ENCODE results near the gene TENT4A.
A peak's percentile ranks its signal among the peaks of the same experiment; 100 is the strongest.

Gene TENT4A

GRCh38 chr5:6730807-6731206 is 17.6 kb downstream of the TENT4A start:
- FAIRE-seq (no peak), DNase-seq (ENCODE audit: insufficient read length, low spot score) (no peak)

- FAIRE-seq (no peak), DNase-seq (ENCODE audit: insufficient read length, low spot score) (no peak)
Observed at GRCh38 chr5:6731465-6732237, 18.4 kb downstream of the TENT4A start.

DNA sequence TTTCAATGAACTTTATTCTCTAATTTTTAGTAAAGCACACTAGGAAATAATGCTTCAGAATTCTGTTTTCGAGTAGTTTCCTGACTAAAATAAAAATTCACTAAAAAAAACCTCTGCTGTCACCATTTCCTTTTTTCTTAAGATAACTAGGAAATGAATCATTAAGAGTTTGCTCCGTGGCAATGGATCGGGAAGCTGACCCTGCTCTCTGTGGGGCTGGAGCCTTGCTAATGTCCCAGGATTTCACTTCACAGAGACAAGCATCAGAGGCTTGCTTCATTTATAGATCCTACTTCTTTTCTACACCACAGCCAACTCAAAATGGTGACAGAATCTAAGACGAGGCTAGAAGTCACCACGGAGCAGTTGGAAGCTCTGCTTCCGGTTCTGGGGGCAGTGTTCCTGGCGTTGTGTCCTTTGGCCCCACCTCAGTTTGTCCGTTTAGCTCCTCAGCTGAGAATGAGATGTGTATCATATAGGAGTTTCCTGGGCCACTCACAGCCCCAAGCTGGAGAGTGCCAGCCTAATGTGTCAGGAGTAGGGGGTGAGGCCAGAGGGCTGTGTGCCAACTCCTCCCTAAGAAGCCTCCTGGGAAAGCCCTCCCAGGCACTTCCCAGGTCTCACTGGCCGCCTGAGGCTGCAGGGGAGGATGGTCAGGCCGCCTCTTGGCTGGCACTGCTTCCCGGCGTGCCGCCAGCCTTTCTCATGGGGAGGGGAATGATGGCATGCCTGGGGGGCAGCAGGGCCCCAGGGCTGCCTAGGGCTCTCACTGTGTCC is 19.6 kb downstream of the TENT4A start:
- FAIRE-seq (no peak), DNase-seq (ENCODE audit: insufficient read length, low spot score) (no peak)

DNA sequence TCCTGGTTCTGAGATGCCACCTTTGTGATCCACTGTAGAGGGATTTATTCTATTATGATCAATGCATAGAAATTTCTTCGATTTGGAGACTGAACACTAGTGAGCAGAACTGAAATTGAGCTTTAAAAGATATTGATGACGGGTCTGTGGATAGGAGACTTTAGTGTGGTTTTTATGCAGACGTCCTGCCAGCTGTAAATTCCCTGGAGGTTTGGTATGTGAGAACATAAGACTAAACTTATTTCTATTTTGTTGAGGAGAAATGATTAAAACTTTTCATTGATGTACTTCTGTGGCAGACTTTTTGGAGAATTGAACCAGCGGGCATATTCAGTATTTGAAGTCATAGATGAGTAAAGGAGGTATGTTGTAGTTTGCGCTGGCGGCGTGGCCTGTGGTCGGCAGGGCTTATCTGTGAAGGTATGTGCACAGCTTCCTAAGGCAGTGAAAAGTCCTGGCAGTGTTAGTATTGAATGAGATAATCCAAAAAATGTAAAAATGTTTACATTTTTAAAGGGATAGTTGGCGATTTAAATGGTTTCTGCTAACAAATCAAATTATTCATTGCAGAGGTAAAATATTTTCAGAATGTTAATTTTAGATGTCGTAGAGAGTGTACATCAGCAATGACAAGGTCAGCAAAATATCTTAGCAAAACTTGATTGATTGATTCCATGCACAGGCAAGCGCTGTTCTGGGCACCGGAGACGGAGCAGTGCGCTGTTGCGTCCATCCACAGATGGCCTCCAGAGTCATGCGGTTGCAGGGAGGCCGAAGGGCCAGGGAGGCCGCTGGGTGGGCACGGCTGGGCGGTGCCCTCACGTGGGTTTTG is 20.4 kb downstream of the TENT4A start:
- DNase-seq (ENCODE audit: insufficient read length, low spot score): no peak
- no peak for FAIRE-seq

GRCh38 chr5:6734243-6734700 is 21.0 kb downstream of the TENT4A start:
- FAIRE-seq (no peak), DNase-seq (ENCODE audit: insufficient read length, low spot score) (no peak)

GRCh38 chr5:6734781-6735180 is 21.5 kb downstream of the TENT4A start:
- FAIRE-seq: no peak
- no peak for DNase-seq (ENCODE audit: insufficient read length, low spot score)

DNA sequence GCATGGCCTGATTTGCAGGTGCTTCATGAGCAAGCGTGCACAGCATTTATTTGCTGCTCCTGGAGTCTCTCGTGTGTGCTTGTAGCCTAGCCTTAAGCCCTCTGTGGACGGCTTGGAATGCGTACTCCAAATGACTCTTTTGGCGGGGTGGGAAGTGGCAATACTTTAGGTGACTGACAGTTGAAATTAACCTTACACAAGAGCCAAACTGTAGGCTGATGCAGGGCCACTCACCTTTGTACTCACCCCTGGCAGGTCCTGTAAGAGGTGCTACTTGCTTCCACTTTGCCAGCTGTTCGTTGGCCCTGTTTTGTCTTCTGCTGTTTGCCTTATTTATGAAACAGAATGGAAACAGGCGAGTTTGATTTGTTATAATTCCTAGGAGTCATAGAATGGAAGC is 22.9 kb downstream of the TENT4A start:
- DNase-seq (ENCODE audit: insufficient read length, low spot score) (no peak), FAIRE-seq (no peak)

GRCh38 chr5:6736524-6737042 is 23.4 kb downstream of the TENT4A start:
- FAIRE-seq (no peak), DNase-seq (ENCODE audit: insufficient read length, low spot score) (no peak)

GRCh38 chr5:6737043-6737941 is 24.1 kb downstream of the TENT4A start:
- DNase-seq (ENCODE audit: insufficient read length, low spot score): no peak
- FAIRE-seq: peak; percentile 88

GRCh38 chr5:6739603-6740002 is 26.4 kb downstream of the TENT4A start:
- DNase-seq (ENCODE audit: insufficient read length, low spot score) (no peak), FAIRE-seq (no peak)

DNA sequence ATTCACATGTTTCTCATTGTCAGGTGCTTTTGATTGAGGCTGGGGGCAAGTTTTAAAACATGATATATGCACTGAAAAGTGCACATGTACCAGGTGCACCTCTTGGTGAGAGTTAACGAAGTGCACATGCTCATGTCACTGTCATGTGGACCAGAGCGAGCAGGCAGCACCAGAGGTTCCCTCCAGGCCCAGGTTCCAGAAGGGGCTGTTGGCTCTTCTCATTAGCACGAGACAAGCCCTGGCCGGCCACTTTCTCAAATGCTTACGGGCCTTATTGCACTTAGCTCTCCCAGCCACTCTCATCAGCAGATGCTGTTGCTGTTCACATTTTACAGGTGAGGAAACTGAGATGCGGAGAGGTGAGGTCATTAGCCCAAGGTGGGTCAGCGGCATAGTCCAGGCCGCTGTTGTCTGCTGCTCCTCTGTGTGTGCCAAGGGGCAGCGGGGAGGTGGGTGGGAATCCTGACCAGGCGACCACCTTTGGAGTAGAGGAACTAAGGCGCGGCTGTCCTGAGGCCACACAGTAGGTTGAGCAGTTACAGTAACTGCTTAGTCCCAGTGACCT is 27.4 kb downstream of the TENT4A start:
- no peak for DNase-seq (ENCODE audit: insufficient read length, low spot score)
- no peak for FAIRE-seq

- no peak for DNase-seq (ENCODE audit: insufficient read length, low spot score)
- FAIRE-seq: no peak
Observed at GRCh38 chr5:6742081-6742758, 29.0 kb downstream of the TENT4A start.

GRCh38 chr5:6743161-6743560 is 29.9 kb downstream of the TENT4A start:
- FAIRE-seq (no peak), DNase-seq (ENCODE audit: insufficient read length, low spot score) (no peak)

DNA sequence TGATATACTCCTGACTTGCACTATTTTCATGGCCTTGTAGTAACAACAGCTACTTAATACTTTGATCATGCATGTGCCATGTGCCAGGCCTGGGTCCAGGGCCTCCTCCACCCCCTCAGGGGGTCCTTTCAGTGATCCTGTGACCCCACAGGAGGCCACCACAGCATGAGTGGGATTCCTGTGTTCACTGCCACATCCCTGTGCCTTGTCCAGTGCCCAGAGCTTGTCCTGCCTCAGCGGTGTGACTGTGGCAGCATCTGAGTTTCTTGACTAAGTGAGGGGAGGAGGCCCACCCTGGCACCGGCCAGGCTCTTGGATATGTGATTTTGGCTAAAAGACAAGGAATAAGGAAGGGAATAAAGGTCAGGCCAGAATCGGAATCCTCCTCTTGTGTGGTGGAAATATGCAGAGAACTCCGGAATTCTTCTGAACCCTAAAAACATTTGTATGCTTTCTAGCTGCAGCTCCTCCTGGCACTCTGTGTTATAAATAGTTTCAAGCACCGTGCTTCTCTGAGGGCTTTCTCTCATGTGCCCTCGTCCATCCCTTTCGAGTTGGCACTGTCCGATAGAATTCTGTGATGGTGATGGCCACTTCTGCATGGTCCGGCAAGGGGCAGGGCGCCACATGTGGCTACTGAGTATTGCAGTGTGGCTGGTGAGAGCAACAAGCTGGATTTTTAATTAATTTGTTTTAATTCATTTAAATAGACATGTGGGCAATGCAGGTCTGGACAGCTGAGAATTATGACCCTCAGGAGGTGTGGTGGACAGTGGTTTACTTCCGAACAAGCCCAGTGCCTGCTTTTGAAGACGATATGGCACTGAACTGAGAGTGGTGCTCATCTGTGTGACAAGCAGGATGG is 31.8 kb downstream of the TENT4A start:
- FAIRE-seq (no peak), DNase-seq (ENCODE audit: insufficient read length, low spot score) (no peak)

DNA sequence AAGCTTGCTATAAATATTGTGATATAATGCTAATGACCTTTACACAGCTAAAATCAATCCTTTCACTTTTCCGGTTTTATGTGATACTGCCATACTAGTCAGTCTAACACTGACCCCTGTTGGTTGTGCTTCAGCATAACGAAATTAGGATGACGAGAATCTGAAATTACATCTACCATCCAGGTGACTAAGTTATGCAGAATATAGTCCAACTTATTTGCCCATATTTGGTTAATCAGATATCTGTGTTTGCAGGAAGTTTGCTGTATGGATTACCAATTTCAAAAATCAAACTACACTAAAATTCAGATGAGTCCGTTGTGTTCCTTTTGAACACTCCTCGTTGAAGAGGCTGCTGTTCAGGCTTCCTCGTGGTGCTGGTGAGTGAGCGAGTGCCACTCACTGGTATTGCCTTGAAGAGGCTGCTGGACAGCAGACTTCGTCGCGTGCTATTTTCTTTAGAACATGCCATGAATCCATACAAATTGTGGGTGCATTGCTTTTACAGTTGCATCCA is 32.5 kb downstream of the TENT4A start:
- FAIRE-seq (peak; percentile 44), DNase-seq (ENCODE audit: insufficient read length, low spot score) (no peak)

GRCh38 chr5:6746244-6746643 is 33.0 kb downstream of the TENT4A start:
- no peak for DNase-seq (ENCODE audit: insufficient read length, low spot score)
- no peak for FAIRE-seq

- DNase-seq (ENCODE audit: insufficient read length, low spot score) (no peak), FAIRE-seq (no peak)
Observed at GRCh38 chr5:6747103-6747502, 33.9 kb downstream of the TENT4A start.

- FAIRE-seq (no peak), DNase-seq (ENCODE audit: insufficient read length, low spot score) (no peak)
Observed at GRCh38 chr5:6748142-6748541, 34.9 kb downstream of the TENT4A start.

All from GM19239 (cell line).